ENCODE results near the gene RABEP2.

- no peak for TF ChIP-seq CTCF (IDR thresholded peaks at IDR 0.05)
- no peak for TF ChIP-seq POLR2A (IDR thresholded peaks at IDR 0.05)
- TF ChIP-seq EP300 (IDR thresholded peaks at IDR 0.05) = no peak
Measured at GRCh38 chr16:28873543-28874201, 51.4 kb downstream of the RABEP2 start.

Measured in ovary (tissue), 3 donors.